GM06990 (cell line): Measurements from ENCODE around the gene MLEC.
"Not testable (repeated sequence)": the region's sequence is repeated elsewhere in the genome, so short reads cannot be mapped to it uniquely, and the experiment has no call there.

Source experiments
- DNase-seq: peaks from one replicate; pipeline ENCODE4 v3.0.0-alpha.2; 2011; ENCODE audit not compliant: insufficient read length; ENCODE audit errors: extremely low read depth
- H3K27me3 ChIP-seq: replicated peaks from 2 replicates; pipeline ENCODE4 v1.6.0; 2011; ENCODE audit warnings: low read length; ENCODE audit not compliant: control insufficient read depth, insufficient read depth
- H3K36me3 ChIP-seq: 2 replicates; pipeline ENCODE4 v1.5.1; 2011; ENCODE audit warnings: low read length; ENCODE audit not compliant: control insufficient read depth, insufficient read depth
- H3K4me3 ChIP-seq: replicated peaks from 2 replicates; pipeline ENCODE4 v1.5.1; 2011; ENCODE audit warnings: low read depth, mild to moderate bottlenecking, control low read depth, low read length
- CTCF ChIP-seq: IDR thresholded peaks from 2 replicates; pipeline ENCODE4 v1.5.1; 2011; ENCODE audit warnings: low read length, control low read depth, mild to moderate bottlenecking, inconsistent platforms; ENCODE audit not compliant: insufficient read depth, poor library complexity, severe bottlenecking

MLEC gene

DNA sequence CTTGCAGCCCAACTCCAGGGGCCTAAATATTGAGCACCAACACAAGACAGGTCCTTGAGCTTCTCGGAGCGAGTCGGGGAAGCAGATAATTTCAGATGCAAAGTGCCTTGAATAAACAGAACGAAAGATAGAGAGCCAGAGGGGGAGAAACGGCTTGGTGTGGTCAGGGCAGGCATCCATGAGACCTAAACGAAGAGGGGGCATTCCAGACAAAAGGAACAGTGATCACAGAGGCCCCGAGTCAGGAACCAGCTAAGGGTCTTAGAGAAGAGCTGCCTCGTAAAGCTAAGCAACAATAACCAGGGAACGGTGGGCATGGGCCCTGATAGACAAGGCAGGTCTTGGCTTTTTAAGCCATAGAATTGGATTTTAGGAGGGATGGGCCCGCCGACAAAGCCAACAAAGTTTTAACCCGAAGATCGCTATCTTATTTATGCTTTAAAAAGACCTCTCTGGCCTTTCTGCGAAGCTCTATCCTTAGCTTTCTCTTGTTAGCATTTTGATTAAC, 38.3 kb downstream of the MLEC start:
- TF ChIP-seq CTCF, result no peak
- peaks cover 17% of the 10 kb centered on the region for H3K36me3 ChIP-seq
- H3K4me3 ChIP-seq, result peak overlapping the region; percentile 66
- no peaks in the 10 kb centered on the region for H3K27me3 ChIP-seq
- no peak for DNase-seq

GRCh38 chr12:120725659-120726509, 38.9 kb downstream of the MLEC start, which contains the start of gene ACADS:
Gene ACADS, plus strand, starts transcription at chr12:120725826. Its CDS starts 60 bp downstream, at chr12:120725886.
- H3K4me3 ChIP-seq, result peak within 1 kb of the TSS; percentile 66
- peaks cover 16% of the 10 kb centered on the region for H3K36me3 ChIP-seq

GRCh38 chr12:120726510-120726793, 39.5 kb downstream of the MLEC start:
- Histone ChIP-seq H3K27me3 (no peaks in the 10 kb centered on the region), H3K4me3 (no peak overlapping the region), H3K36me3 (peaks cover 12% of the 10 kb centered on the region)
- DNase-seq, result no peak
- TF ChIP-seq CTCF, result no peak

More at GRCh38 chr12:120725659-120726509, 38.9 kb downstream of the MLEC start, which contains the start of gene ACADS:
- no peak for TF ChIP-seq CTCF
- H3K27me3 ChIP-seq, result no peaks in the 10 kb centered on the region
- peak; percentile 90 for DNase-seq

DNA sequence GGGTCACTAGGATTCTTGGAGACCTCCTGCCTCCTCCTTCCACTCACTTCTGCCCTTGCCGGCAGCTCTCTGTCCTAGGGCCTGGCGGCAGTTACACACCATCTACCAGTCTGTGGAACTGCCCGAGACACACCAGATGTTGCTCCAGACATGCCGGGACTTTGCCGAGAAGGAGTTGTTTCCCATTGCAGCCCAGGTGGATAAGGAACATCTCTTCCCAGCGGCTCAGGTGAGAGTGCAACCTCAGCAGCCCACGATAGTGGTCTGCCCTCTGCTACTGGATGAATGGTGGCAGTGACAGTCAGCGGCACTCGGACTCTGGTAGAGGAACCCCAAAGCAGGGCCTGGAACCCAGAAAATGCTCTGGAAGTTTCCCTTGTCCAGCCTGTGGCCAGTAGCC, 40.0 kb downstream of the MLEC start:
- peaks cover 10% of the 10 kb centered on the region for H3K36me3 ChIP-seq

DNA sequence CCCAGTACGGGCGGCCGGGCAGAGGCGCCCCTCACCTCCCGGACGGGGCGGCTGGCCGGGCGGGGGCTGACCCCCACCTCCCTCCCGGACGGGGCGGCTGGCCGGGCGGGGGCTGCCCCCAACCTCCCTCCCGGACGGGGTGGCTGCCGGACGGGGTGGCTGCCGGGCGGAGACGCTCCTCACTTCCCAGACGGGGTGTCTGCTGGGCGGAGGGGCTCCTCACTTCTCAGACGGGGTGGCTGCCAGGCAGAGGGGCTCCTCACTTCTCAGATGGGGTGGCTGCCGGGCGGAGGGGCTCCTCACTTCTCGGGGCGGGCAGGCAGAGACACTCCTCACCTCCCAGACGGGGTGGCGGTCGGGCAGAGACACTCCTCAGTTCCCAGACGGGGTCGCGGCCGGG, 45.2 kb downstream of the MLEC start:
- H3K4me3 ChIP-seq, H3K36me3 ChIP-seq, H3K27me3 ChIP-seq, DNase-seq: not testable (repeated sequence)

More for the DNA sequence above, 40.0 kb downstream of the MLEC start:
- H3K27me3 ChIP-seq, result no peaks in the 10 kb centered on the region
- no peak overlapping the region for H3K4me3 ChIP-seq
- DNase-seq, result no peak
- no peak for TF ChIP-seq CTCF

DNA sequence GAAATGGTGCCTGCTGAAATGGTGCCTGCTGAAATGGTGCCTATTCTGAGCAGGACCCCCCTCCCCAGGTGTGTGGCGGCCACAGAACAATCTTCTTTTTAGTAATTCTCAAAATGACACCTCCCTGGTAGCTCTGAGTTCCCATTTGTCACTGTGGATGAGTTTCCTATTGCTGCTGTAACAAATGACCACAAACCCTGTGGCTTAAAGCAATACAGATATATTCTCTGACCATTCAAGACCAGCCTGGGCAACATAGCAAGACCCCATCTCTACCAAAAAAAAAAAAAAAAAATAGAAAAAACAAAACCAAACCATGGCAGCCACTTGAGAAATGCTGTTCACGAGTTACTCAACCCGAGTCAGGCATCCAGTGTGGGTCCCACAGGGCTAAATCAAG, 46.6 kb downstream of the MLEC start:
- Histone ChIP-seq H3K4me3 (no peak overlapping the region), H3K27me3 (no peaks in the 10 kb centered on the region), H3K36me3 (peaks cover 4% of the 10 kb centered on the region)
- DNase-seq, result no peak
- no peak for TF ChIP-seq CTCF
